T1000 (cell line): Measurements from ENCODE around the gene FAM171A2.
"Not testable (repeated sequence)": the region's sequence is repeated elsewhere in the genome, so short reads cannot be mapped to it uniquely, and the experiment has no call there.

Experiments
- DNase-seq: peaks from one replicate; lab custom pipeline; 2025; ENCODE audit warnings: mixed read lengths; lab: John Stamatoyannopoulos, UW

The FAM171A2 gene

GRCh38 chr17:44345454-44346026, 18.1 kb downstream of the FAM171A2 start:
- peak; percentile 28 for DNase-seq

- peak; percentile 95 for DNase-seq
These were observed 18.7 kb downstream of the FAM171A2 start, which contains the start of gene GRN for GRCh38 chr17:44344939-44345453. Gene GRN (plus strand): TSS chr17:44345302. CDS start chr17:44349165, 3,863 bp downstream.

GRCh38 chr17:44343510-44344209, 20.0 kb downstream of the FAM171A2 start:
- no peak for DNase-seq

- DNase-seq, result not testable (repeated sequence)
These were observed 23.1 kb downstream of the FAM171A2 start for GRCh38 chr17:44340553-44340952.

GRCh38 chr17:44338702-44339101, 25.0 kb downstream of the FAM171A2 start:
- DNase-seq, result no peak

- no peak for DNase-seq
These were observed 27.7 kb downstream of the FAM171A2 start for GRCh38 chr17:44335968-44336367.

GRCh38 chr17:44335564-44335963, 28.1 kb downstream of the FAM171A2 start:
- DNase-seq, result no peak

- no peak for DNase-seq
These were observed 28.9 kb downstream of the FAM171A2 start for GRCh38 chr17:44334727-44335126.

- no peak for DNase-seq
These were observed 29.3 kb downstream of the FAM171A2 start for GRCh38 chr17:44334315-44334714.

GRCh38 chr17:44333371-44333770, 30.3 kb downstream of the FAM171A2 start:
- no peak for DNase-seq

GRCh38 chr17:44331249-44331760, 32.3 kb downstream of the FAM171A2 start:
- peak; percentile 43 for DNase-seq

GRCh38 chr17:44330263-44330662, 33.4 kb downstream of the FAM171A2 start:
- DNase-seq, result not testable (repeated sequence)

GRCh38 chr17:44329516-44329915, 34.1 kb downstream of the FAM171A2 start:
- DNase-seq, result not testable (repeated sequence)

GRCh38 chr17:44327715-44328449, 35.8 kb downstream of the FAM171A2 start:
- DNase-seq, result no peak

GRCh38 chr17:44326861-44327444, 36.7 kb downstream of the FAM171A2 start:
- DNase-seq, result peak; percentile 91

GRCh38 chr17:44324571-44325275, 38.9 kb downstream of the FAM171A2 start, which contains the start of gene SLC25A39:
Gene SLC25A39 (minus strand): TSS chr17:44324823. CDS start chr17:44323562, 1,261 bp downstream.
- peak; percentile 93 for DNase-seq

- DNase-seq, result no peak
These were observed 39.5 kb downstream of the FAM171A2 start for GRCh38 chr17:44324092-44324570.

- no peak for DNase-seq
These were observed 40.1 kb downstream of the FAM171A2 start for GRCh38 chr17:44323359-44324091.

GRCh38 chr17:44322236-44322895, 41.3 kb downstream of the FAM171A2 start:
- no peak for DNase-seq
